ENCODE measurements around the gene EEF1AKMT1.

The EEF1AKMT1 gene

GRCh38 chr13:20713751-20714150 is 60.0 kb downstream of the EEF1AKMT1 start:
- Histone ChIP-seq H4K20me1 (ENCODE audit: control insufficient read depth, insufficient read depth, low read depth, low read length) (no peaks in the 10 kb centered on the region), H3K9me3 (ENCODE audit: control insufficient read depth, insufficient read depth, low read length) (no peaks in the 10 kb centered on the region), H3K36me3 (ENCODE audit: control insufficient read depth, low read length) (no peaks in the 10 kb centered on the region), H3K27me3 (ENCODE audit: control insufficient read depth, low read length) (peaks cover 13% of the 10 kb centered on the region), H3K4me2 (ENCODE audit: low read length) (no peak overlapping the region), H3K9me2 (replicated peaks; ENCODE audit: control insufficient read depth, low read length) (no peaks in the 10 kb centered on the region), H3F3A (ENCODE audit: control insufficient read depth, insufficient read depth) (no peaks in the 10 kb centered on the region), H3K79me2 (ENCODE audit: control insufficient read depth, low read length) (no peaks in the 10 kb centered on the region), H3K4me3 (ENCODE audit: low read length) (no peak overlapping the region), H3K27ac (ENCODE audit: low read depth, low read length) (no peak overlapping the region), H3K4me1 (ENCODE audit: control insufficient read depth, low read length) (no peaks in the 10 kb centered on the region)
- TF ChIP-seq EZH2phosphoT487 (IDR thresholded peaks at IDR 0.05; ENCODE audit: borderline replicate concordance, low read length) (no peak), CTCF (IDR thresholded peaks at IDR 0.05; ENCODE audit: low read depth, low read length, poor library complexity, severe bottlenecking) (no peak)

- Histone ChIP-seq H3K4me1 (ENCODE audit: control insufficient read depth, low read length) (no peaks in the 10 kb centered on the region), H3K79me2 (ENCODE audit: control insufficient read depth, low read length) (no peaks in the 10 kb centered on the region), H3K27ac (ENCODE audit: low read depth, low read length) (no peak overlapping the region), H3F3A (ENCODE audit: control insufficient read depth, insufficient read depth) (no peaks in the 10 kb centered on the region), H3K36me3 (ENCODE audit: control insufficient read depth, low read length) (no peaks in the 10 kb centered on the region), H4K20me1 (ENCODE audit: control insufficient read depth, insufficient read depth, low read depth, low read length) (no peaks in the 10 kb centered on the region), H3K9me2 (replicated peaks; ENCODE audit: control insufficient read depth, low read length) (no peaks in the 10 kb centered on the region), H3K27me3 (ENCODE audit: control insufficient read depth, low read length) (peaks cover 13% of the 10 kb centered on the region), H3K4me3 (ENCODE audit: low read length) (no peak overlapping the region), H3K4me2 (ENCODE audit: low read length) (0 out of 2 replicates have a peak overlapping the region, but pooled peaks have one; percentile 10), H3K9me3 (ENCODE audit: control insufficient read depth, insufficient read depth, low read length) (no peaks in the 10 kb centered on the region)
- TF ChIP-seq CTCF (IDR thresholded peaks at IDR 0.05; ENCODE audit: low read depth, low read length, poor library complexity, severe bottlenecking) = no peak
- no peak for TF ChIP-seq EZH2phosphoT487 (IDR thresholded peaks at IDR 0.05; ENCODE audit: borderline replicate concordance, low read length)
Observed at GRCh38 chr13:20713014-20713376, 60.8 kb downstream of the EEF1AKMT1 start.

- Histone ChIP-seq H3K79me2 (ENCODE audit: control insufficient read depth, low read length) (no peaks in the 10 kb centered on the region), H3F3A (ENCODE audit: control insufficient read depth, insufficient read depth) (no peaks in the 10 kb centered on the region), H3K4me1 (ENCODE audit: control insufficient read depth, low read length) (no peaks in the 10 kb centered on the region), H3K27ac (ENCODE audit: low read depth, low read length) (no peak overlapping the region), H3K4me3 (ENCODE audit: low read length) (no peak overlapping the region), H3K27me3 (ENCODE audit: control insufficient read depth, low read length) (peaks cover 13% of the 10 kb centered on the region), H3K36me3 (ENCODE audit: control insufficient read depth, low read length) (no peaks in the 10 kb centered on the region), H4K20me1 (ENCODE audit: control insufficient read depth, insufficient read depth, low read depth, low read length) (no peaks in the 10 kb centered on the region), H3K9me3 (ENCODE audit: control insufficient read depth, insufficient read depth, low read length) (no peaks in the 10 kb centered on the region), H3K4me2 (ENCODE audit: low read length) (no peak overlapping the region), H3K9me2 (replicated peaks; ENCODE audit: control insufficient read depth, low read length) (no peaks in the 10 kb centered on the region)
- TF ChIP-seq EZH2phosphoT487 (IDR thresholded peaks at IDR 0.05; ENCODE audit: borderline replicate concordance, low read length) = no peak
- no peak for TF ChIP-seq CTCF (IDR thresholded peaks at IDR 0.05; ENCODE audit: low read depth, low read length, poor library complexity, severe bottlenecking)
Observed at GRCh38 chr13:20711301-20712044, 62.3 kb downstream of the EEF1AKMT1 start.
